ENCODE measurements around the gene HES4. TPM values are rescaled to one million over a fixed set of nuclear protein-coding genes. Genes with fewer than 3 reads are reported as not detected.

HES4 gene
- total RNA-seq, 1 donor from 2014 or later = 137 TPM

- H3K27me3 Mint-ChIP-seq (ENCODE audit: low read depth) = no peaks in the 10 kb centered on the region
- DNase-seq (ENCODE audit: low spot score) = peak; percentile 86
- TF ChIP-seq CTCF (IDR thresholded peaks at IDR 0.05) = no peak
- peaks cover 21% of the 10 kb centered on the region for H3K4me1 Mint-ChIP-seq (ENCODE audit: low read depth)
- no peaks in the 10 kb centered on the region for H3K9me3 Mint-ChIP-seq (ENCODE audit: low read depth)
- H3K36me3 Mint-ChIP-seq (ENCODE audit: low read depth) = peaks cover 7% of the 10 kb centered on the region
- no peak overlapping the region for H3K27ac Mint-ChIP-seq (ENCODE audit: unreplicated experiment)
- H3K4me3 Mint-ChIP-seq (ENCODE audit: unreplicated experiment) = no peak overlapping the region
Measured at GRCh38 chr1:1005774-1006304, 5.9 kb upstream of the HES4 start.

- Mint-ChIP-seq H3K36me3 (ENCODE audit: low read depth) (peaks cover 7% of the 10 kb centered on the region), H3K4me1 (ENCODE audit: low read depth) (peaks cover 23% of the 10 kb centered on the region), H3K9me3 (ENCODE audit: low read depth) (no peaks in the 10 kb centered on the region), H3K27ac (ENCODE audit: unreplicated experiment) (peak overlapping the region; percentile 86), H3K4me3 (ENCODE audit: unreplicated experiment) (peak overlapping the region; percentile 19), H3K27me3 (ENCODE audit: low read depth) (no peaks in the 10 kb centered on the region)
- peak; percentile 10 for TF ChIP-seq CTCF (IDR thresholded peaks at IDR 0.05)
- DNase-seq (ENCODE audit: low spot score) = peak; percentile 75
Measured at GRCh38 chr1:1004780-1005697, 5.1 kb upstream of the HES4 start.

- H3K9me3 Mint-ChIP-seq (ENCODE audit: low read depth) = no peaks in the 10 kb centered on the region
- TF ChIP-seq CTCF (IDR thresholded peaks at IDR 0.05) = no peak
- no peaks in the 10 kb centered on the region for H3K27me3 Mint-ChIP-seq (ENCODE audit: low read depth)
- peaks cover 23% of the 10 kb centered on the region for H3K4me1 Mint-ChIP-seq (ENCODE audit: low read depth)
- peak overlapping the region; percentile 86 for H3K27ac Mint-ChIP-seq (ENCODE audit: unreplicated experiment)
- no peak for DNase-seq (ENCODE audit: low spot score)
- H3K4me3 Mint-ChIP-seq (ENCODE audit: unreplicated experiment) = no peak overlapping the region
- peaks cover 7% of the 10 kb centered on the region for H3K36me3 Mint-ChIP-seq (ENCODE audit: low read depth)
Measured at GRCh38 chr1:1004420-1004779, 4.5 kb upstream of the HES4 start.

- Mint-ChIP-seq H3K4me3 (ENCODE audit: unreplicated experiment) (no peak overlapping the region), H3K4me1 (ENCODE audit: low read depth) (peaks cover 23% of the 10 kb centered on the region), H3K27ac (ENCODE audit: unreplicated experiment) (no peak overlapping the region), H3K27me3 (ENCODE audit: low read depth) (no peaks in the 10 kb centered on the region), H3K9me3 (ENCODE audit: low read depth) (no peaks in the 10 kb centered on the region), H3K36me3 (ENCODE audit: low read depth) (peaks cover 5% of the 10 kb centered on the region)
- DNase-seq (ENCODE audit: low spot score) = no peak
- no peak for TF ChIP-seq CTCF (IDR thresholded peaks at IDR 0.05)
Measured at GRCh38 chr1:1003618-1004419, 3.9 kb upstream of the HES4 start.
